GM12865 (cell line): ENCODE results near the gene NGRN.
"Not testable (repeated sequence)": the region's sequence is repeated elsewhere in the genome, so short reads cannot be mapped to it uniquely, and the experiment has no call there.

Source experiments
- DNase-seq: peaks from one replicate; pipeline ENCODE4 v3.0.0; 2010; ENCODE audit warnings: low read depth
- H3K4me3 ChIP-seq: 2 replicates; pipeline ENCODE4 v1.5.1; 2011; ENCODE audit warnings: mild to moderate bottlenecking, low read depth, low read length, control low read depth
- TF ChIP-seq, protein P1 (sequence below): IDR thresholded peaks from 2 replicates; pipeline ENCODE4 v1.5.1; 2011; ENCODE audit warnings: low read length, control low read depth, low read depth, inconsistent platforms; ENCODE audit not compliant: insufficient read depth; ENCODE audit errors: missing control alignments

NGRN gene

DNA sequence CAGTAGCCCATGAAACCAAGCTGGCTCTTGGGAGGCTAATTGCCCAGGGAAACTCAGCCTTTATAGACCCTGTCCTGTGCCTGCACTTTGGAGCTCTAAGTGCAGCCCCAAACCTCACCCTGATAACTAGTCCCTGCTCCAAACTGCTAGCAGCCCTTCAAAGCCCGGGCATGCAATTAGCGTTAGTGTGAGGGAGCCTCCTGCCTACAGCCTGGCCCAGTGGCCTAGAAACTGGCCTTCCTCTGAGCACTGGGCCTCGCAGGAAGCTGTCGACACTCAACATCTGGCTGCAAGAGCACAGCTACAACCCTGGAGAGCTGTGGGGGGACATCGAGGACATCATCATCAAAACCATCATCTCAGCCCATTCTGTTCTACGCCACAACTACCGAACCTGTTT, 7.7 kb upstream of the NGRN start:
- H3K4me3 ChIP-seq: no peak overlapping the region
- no peak for DNase-seq
- TF ChIP-seq, protein P1, sequence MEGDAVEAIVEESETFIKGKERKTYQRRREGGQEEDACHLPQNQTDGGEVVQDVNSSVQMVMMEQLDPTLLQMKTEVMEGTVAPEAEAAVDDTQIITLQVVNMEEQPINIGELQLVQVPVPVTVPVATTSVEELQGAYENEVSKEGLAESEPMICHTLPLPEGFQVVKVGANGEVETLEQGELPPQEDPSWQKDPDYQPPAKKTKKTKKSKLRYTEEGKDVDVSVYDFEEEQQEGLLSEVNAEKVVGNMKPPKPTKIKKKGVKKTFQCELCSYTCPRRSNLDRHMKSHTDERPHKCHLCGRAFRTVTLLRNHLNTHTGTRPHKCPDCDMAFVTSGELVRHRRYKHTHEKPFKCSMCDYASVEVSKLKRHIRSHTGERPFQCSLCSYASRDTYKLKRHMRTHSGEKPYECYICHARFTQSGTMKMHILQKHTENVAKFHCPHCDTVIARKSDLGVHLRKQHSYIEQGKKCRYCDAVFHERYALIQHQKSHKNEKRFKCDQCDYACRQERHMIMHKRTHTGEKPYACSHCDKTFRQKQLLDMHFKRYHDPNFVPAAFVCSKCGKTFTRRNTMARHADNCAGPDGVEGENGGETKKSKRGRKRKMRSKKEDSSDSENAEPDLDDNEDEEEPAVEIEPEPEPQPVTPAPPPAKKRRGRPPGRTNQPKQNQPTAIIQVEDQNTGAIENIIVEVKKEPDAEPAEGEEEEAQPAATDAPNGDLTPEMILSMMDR: no peak

GRCh38 chr15:90259524-90259923, 5.9 kb upstream of the NGRN start:
- H3K4me3 ChIP-seq: no peak overlapping the region; the same call in 1 of the 2 replicates
- TF ChIP-seq, protein P1: no peak
- DNase-seq: peak; percentile 84

- DNase-seq, H3K4me3 ChIP-seq: not testable (repeated sequence)
These were observed 4.7 kb upstream of the NGRN start for GRCh38 chr15:90260731-90261130.

- no peak overlapping the region for H3K4me3 ChIP-seq
- TF ChIP-seq, protein P1: no peak
- no peak for DNase-seq
These were observed 3.7 kb upstream of the NGRN start for GRCh38 chr15:90261811-90262210.

- TF ChIP-seq, protein P1: no peak
- no peak overlapping the region for H3K4me3 ChIP-seq
- DNase-seq: no peak
These were observed 3.0 kb upstream of the NGRN start for GRCh38 chr15:90262426-90262825.

DNA sequence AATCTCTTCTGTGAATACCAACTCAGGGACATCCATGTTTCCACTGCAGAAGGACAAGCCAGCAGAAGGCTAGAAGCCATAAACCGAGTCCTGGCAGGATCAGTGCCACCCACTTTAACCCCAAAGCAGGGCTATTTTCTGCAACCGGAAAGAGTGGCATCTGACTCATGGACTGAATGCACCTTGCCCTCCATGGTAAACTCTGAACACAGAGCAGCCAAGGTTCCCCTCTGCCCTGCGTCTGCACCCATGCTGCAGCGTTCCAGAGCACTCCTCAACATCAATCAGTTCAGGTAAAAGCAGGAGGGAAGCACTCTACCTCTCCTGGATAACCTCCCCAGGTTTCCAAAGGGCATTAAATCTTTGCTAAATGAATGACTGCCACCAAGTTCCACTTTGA, 801 bp upstream of the NGRN start:
- H3K4me3 ChIP-seq: peak overlapping the region; percentile 80
- TF ChIP-seq, protein P1: no peak
- DNase-seq: peak; percentile 30

DNA sequence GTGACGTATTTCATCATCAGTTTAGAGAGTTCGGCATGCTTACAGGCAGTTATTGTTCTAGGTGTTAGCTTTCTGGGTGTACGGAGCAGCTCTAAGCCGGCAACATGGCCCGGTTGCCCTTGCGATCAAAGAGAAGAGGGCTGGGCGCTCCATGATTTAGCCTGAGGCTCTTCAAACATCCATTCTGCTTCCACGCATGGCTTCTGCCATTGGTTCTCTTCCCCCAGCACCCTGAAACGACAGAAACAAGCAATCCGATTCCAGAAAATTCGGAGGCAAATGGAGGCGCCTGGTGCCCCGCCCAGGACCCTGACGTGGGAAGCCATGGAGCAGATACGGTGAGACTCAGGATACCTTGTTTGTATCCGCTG, 574 bp downstream of the NGRN start:
- TF ChIP-seq, protein P1: no peak
- peak overlapping the region; percentile 80 for H3K4me3 ChIP-seq
- peak; percentile 45 for DNase-seq
